Dermis lymphatic vessel endothelial cell (primary cell): ENCODE data around the gene HAUS1. TPM values are rescaled to one million over a fixed set of nuclear protein-coding genes. Genes with fewer than 3 reads are reported as not detected.

Source experiments
- total RNA-seq: library from RNA; depleted of rRNA; stranded (reverse); fragments of >200 nt; gene quantifications from 2 replicates; pipeline ENCODE4 v1.2.1, GENCODE V29; 2014

HAUS1 gene
- total RNA-seq: 35.5 and 52.1 TPM in 2 replicates

GRCh38 chr18:46104128-46104911 is at the start of gene HAUS1:
HAUS1 (plus strand) TSS chr18:46104385; CDS start chr18:46104412, 27 bp downstream.

GRCh38 chr18:46071653-46072375 is 32.4 kb upstream of the HAUS1 start, which contains the start of gene PSTPIP2:
PSTPIP2 (minus strand) TSS chr18:46072260; CDS start chr18:46072188, 72 bp downstream.

GRCh38 chr18:46097801-46098615 is 6.2 kb upstream of the HAUS1 start, which contains the start of gene ATP5F1A:
ATP5F1A (minus strand) TSS chr18:46098296; CDS start chr18:46098231, 65 bp downstream.

Other genes with a start within 250 kb of the HAUS1 start
- 9.4 and 14.8 TPM in 2 replicates for gene EPG5, start 137.1 kb upstream of the HAUS1 start, total RNA-seq
- gene PSTPIP2, start 32.1 kb upstream of the HAUS1 start, total RNA-seq: 0.22 and 0.95 TPM in 2 replicates
- 697 and 829 TPM in 2 replicates for gene ATP5F1A, start 6.1 kb upstream of the HAUS1 start, total RNA-seq